GM12878 (cell line): ENCODE results near the gene FOXJ1. TPM values are rescaled to one million over a fixed set of nuclear protein-coding genes. Genes with fewer than 3 reads are reported as not detected.
A peak's percentile ranks its signal among the peaks of the same experiment; 100 is the strongest.

Experiments
- CHD1 ChIP-seq: IDR thresholded peaks from 2 replicates; pipeline ENCODE4 v1.6.1; 2012; ENCODE audit warnings: low read depth, low read length, improper control_type of control experiment
- CHD4 ChIP-seq: fragments of 200-600 bp; sonication (generic); IDR thresholded peaks from 2 replicates; pipeline ENCODE4 v1.6.1; 2016; ENCODE audit warnings: mild to moderate bottlenecking
- CREM ChIP-seq: IDR thresholded peaks from 2 replicates; pipeline ENCODE4 v1.6.1; 2014; ENCODE audit warnings: antibody characterized with exemption, low read depth
- E2F4 ChIP-seq: IDR thresholded peaks from 2 replicates; pipeline ENCODE4 v1.6.1; 2012; ENCODE audit warnings: low read depth, low read length, improper control_type of control experiment
- EGR1 ChIP-seq, 2 experiments: IDR thresholded peaks; 1 replicate in 1 of 2; 2 replicates in 1 of 2; pipeline ENCODE4 v1.6.1; 2011 to 2012; ENCODE audit warnings: low read depth in 2 of 2, low read length in 2 of 2, borderline replicate concordance in 1 of 2, mild to moderate bottlenecking in 1 of 2, moderate library complexity in 1 of 2
- JUND ChIP-seq: IDR thresholded peaks from 2 replicates; pipeline ENCODE4 v1.6.1; 2012; ENCODE audit warnings: low read depth, mild to moderate bottlenecking, low read length, improper control_type of control experiment, moderate library complexity
- MEF2B ChIP-seq: fragments of 450-650 bp; IDR thresholded peaks from 2 replicates; pipeline ENCODE4 v1.6.1; 2018; ENCODE audit warnings: mild to moderate bottlenecking, moderate library complexity; ENCODE audit not compliant: partially characterized antibody, poor library complexity, severe bottlenecking
- MYB ChIP-seq: fragments of 150-350 bp; IDR thresholded peaks from 2 replicates; pipeline ENCODE4 v1.6.1; 2014; ENCODE audit warnings: mild to moderate bottlenecking, low read depth, low read length, borderline replicate concordance
- SIN3A ChIP-seq: IDR thresholded peaks from 2 replicates; pipeline ENCODE4 v1.6.1; 2012; ENCODE audit warnings: low read depth, low read length, improper control_type of control experiment
- SMAD5 ChIP-seq: IDR thresholded peaks from 2 replicates; pipeline ENCODE4 v1.6.1; 2016; ENCODE audit warnings: antibody characterized with exemption, low read depth
- SMC3 ChIP-seq: IDR thresholded peaks from 2 replicates; pipeline ENCODE4 v1.6.1; 2011; ENCODE audit warnings: low read length, improper control_type of control experiment, borderline replicate concordance
- SUZ12 ChIP-seq: fragments of 200-600 bp; sonication (generic); IDR thresholded peaks from one replicate; pipeline ENCODE4 v1.6.1; 2018; ENCODE audit warnings: antibody characterized with exemption, mild to moderate bottlenecking; ENCODE audit not compliant: unreplicated experiment
- TARDBP ChIP-seq: IDR thresholded peaks from 2 replicates; pipeline ENCODE4 v1.6.1; 2016; ENCODE audit warnings: borderline replicate concordance
- ZBTB40 ChIP-seq: fragments of 450-650 bp; IDR thresholded peaks from 2 replicates; pipeline ENCODE4 v1.6.1; 2016; ENCODE audit warnings: mild to moderate bottlenecking, moderate library complexity, borderline replicate concordance
- ZNF207 ChIP-seq: fragments of 450-650 bp; IDR thresholded peaks from 2 replicates; pipeline ENCODE4 v1.6.1; 2014; ENCODE audit warnings: antibody characterized with exemption, mild to moderate bottlenecking, borderline replicate concordance
- ZNF592 ChIP-seq: fragments of 450-650 bp; IDR thresholded peaks from 2 replicates; pipeline ENCODE4 v1.6.1; 2017; ENCODE audit warnings: mild to moderate bottlenecking, moderate library complexity
- ZZZ3 ChIP-seq: IDR thresholded peaks from 2 replicates; pipeline ENCODE4 v1.6.1; 2011; ENCODE audit warnings: low read depth; ENCODE audit not compliant: control insufficient read depth, insufficient read length
- polyA plus RNA-seq, 11 experiments: library from polyadenylated mRNA; depleted of rRNA in 4 of 11; unstranded in 6 of 11; stranded (reverse) in 5 of 11; fragments of >200 nt; fragmentation: Nextera tagmentation in 4 of 11; fragmentation: Illumina TruSeq in 1 of 11; extraction: Ambion mirVana in 4 of 11; extraction: Trizol in 1 of 11; gene quantifications; 1 replicate in 1 of 11; 2 replicates in 10 of 11; pipeline versions ENCODE4 v1.2.1 to v1.2.3, GENCODE V29; 2011 to 2016; ENCODE audit warnings: inconsistent platforms in 2 of 11, missing spikeins in 2 of 11, low read depth in 1 of 11
- total RNA-seq, 4 experiments: library from RNA; depleted of rRNA in 3 of 4; stranded (reverse); fragments of >200 nt in 3 of 4; fragmentation: Illumina TruSeq in 1 of 4; extraction: Trizol in 1 of 4; gene quantifications; 2 replicates each; pipeline versions ENCODE4 v1.2.1 to v1.2.3, GENCODE V29; 2013 to 2021
- TF ChIP-seq, protein P1 (sequence below): IDR thresholded peaks from 2 replicates; pipeline ENCODE4 v1.6.1; 2011; ENCODE audit warnings: mild to moderate bottlenecking, low read depth, low read length, moderate library complexity; ENCODE audit not compliant: insufficient replicate concordance

Gene FOXJ1
- total and polyA plus RNA-seq, 10 of the 15 experiments (the other 5 are each of a cell fraction or from before 2014, with no cell fraction given), result not detected

- TF ChIP-seq MEF2B (peak; percentile 8), SMAD5 (peak; percentile 48; the same call in 1 of the 2 replicates), TARDBP (0 out of 2 replicates have a peak, but pooled peaks have one; percentile 11), SMC3 (no peak), CHD1 (peak; percentile 76; the same call in 1 of the 2 replicates), E2F4 (no peak), JUND (no peak), CREM (0 out of 2 replicates have a peak, but pooled peaks have one; percentile 51), MYB (no peak), ZBTB40 (peak; percentile 81; the same call in 1 of the 2 replicates), ZNF207 (no peak), ZZZ3 (no peak), ZNF592 (peak; percentile 95), SUZ12 (no peak), SIN3A (0 out of 2 replicates have a peak, but pooled peaks have one; percentile 59), EGR1 (IDR thresholded peaks at IDR 0.05; ENCODE audit: borderline replicate concordance in 1 of 2, low read depth in 2 of 2, low read length in 2 of 2) (peak in 1 of 2 experiments; percentile 50; a peak in 1 of 3 replicates), CHD4 (no peak)
- TF ChIP-seq, protein P1, sequence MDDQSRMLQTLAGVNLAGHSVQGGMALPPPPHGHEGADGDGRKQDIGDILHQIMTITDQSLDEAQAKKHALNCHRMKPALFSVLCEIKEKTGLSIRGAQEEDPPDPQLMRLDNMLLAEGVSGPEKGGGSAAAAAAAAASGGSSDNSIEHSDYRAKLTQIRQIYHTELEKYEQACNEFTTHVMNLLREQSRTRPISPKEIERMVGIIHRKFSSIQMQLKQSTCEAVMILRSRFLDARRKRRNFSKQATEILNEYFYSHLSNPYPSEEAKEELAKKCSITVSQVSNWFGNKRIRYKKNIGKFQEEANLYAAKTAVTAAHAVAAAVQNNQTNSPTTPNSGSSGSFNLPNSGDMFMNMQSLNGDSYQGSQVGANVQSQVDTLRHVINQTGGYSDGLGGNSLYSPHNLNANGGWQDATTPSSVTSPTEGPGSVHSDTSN, result no peak
Observed at GRCh38 chr17:76103274-76104139, 37.5 kb downstream of the FOXJ1 start, which contains the start of gene EXOC7 (continued).
